GM12801 (cell line): Measurements from ENCODE around the gene TMEM150C.

Experiments
- TF ChIP-seq, protein P1 (sequence below): IDR thresholded peaks from one replicate; pipeline ENCODE4 v1.5.1; 2011; ENCODE audit warnings: control low read depth; ENCODE audit not compliant: insufficient read length; ENCODE audit errors: extremely low read depth

Gene TMEM150C

GRCh38 chr4:82551734-82552133, 10.1 kb downstream of the TMEM150C start:
- TF ChIP-seq, protein P1, sequence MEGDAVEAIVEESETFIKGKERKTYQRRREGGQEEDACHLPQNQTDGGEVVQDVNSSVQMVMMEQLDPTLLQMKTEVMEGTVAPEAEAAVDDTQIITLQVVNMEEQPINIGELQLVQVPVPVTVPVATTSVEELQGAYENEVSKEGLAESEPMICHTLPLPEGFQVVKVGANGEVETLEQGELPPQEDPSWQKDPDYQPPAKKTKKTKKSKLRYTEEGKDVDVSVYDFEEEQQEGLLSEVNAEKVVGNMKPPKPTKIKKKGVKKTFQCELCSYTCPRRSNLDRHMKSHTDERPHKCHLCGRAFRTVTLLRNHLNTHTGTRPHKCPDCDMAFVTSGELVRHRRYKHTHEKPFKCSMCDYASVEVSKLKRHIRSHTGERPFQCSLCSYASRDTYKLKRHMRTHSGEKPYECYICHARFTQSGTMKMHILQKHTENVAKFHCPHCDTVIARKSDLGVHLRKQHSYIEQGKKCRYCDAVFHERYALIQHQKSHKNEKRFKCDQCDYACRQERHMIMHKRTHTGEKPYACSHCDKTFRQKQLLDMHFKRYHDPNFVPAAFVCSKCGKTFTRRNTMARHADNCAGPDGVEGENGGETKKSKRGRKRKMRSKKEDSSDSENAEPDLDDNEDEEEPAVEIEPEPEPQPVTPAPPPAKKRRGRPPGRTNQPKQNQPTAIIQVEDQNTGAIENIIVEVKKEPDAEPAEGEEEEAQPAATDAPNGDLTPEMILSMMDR: no peak

- TF ChIP-seq, protein P1: no peak
These were observed 18.7 kb downstream of the TMEM150C start for GRCh38 chr4:82543131-82543530.

- TF ChIP-seq, protein P1: no peak
These were observed 19.1 kb downstream of the TMEM150C start for GRCh38 chr4:82542642-82543041.

DNA sequence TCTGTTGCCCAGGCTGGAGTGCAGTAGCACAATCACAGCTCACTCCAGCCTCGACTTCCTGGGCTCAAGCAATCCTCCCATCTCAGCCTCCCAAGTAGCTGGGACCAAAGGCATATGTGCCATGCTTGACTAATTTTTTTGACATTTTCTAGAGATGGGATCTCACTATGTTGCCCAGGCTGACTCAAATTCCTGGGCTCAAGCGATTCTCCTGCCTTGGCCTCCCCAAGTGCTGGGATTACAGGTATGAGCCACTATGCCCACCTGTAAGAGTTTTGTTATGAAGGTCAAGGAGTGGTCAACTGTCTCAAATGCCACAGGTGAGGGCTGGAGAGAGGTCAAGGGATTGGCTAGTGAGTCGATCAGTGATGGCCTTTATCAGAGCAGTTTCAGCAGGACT, 32.5 kb downstream of the TMEM150C start:
- TF ChIP-seq, protein P1: no peak

DNA sequence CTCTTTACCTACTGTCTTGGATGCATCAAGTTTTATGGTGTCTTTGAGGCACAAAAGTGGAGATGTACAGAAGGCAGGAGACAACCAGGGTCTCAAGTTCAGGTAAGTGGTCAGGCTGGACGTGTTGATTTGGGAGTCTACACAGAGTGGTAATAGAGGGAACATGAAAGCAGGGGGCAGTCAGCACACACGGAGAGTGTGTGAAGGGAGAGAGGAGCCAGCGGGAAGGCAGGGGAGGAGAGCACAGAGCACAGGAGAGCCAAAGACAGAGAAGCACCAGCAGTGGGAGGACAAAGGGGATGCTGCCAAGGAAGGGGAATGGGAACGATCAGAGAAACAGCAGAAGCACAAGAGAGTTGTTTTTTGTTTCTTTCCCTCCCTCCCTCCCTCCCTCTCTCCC, 32.9 kb downstream of the TMEM150C start:
- TF ChIP-seq, protein P1: no peak

DNA sequence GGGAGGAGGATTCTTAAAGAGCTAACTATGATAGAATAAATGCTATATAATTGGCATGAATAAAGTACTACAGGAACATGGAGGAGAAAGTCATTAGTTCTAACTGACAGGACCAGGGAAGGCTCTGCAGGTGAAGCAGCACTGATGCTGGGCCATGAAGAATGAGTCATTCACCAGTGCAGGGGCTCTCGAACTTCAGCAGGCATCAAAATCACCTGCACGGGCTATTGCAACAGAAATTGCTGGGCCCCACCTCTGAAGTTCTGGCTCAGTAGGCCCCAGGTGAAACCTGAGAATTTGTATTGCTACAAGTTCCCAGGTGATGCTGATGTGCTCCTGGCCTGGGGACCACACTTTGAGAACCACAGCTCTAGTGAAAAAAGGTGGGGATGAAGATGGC, 33.7 kb downstream of the TMEM150C start:
- TF ChIP-seq, protein P1: no peak

GRCh38 chr4:82525307-82525911, 36.4 kb downstream of the TMEM150C start:
- TF ChIP-seq, protein P1: no peak
